GM18861 (cell line): ENCODE results near the gene ASIC1.
A peak's percentile ranks its signal among the peaks of the same experiment; 100 is the strongest.
"Not testable (repeated sequence)": the region's sequence is repeated elsewhere in the genome, so short reads cannot be mapped to it uniquely, and the experiment has no call there.

Source experiments
- ATAC-seq: cut with Tn5 transposase; IDR thresholded peaks from one replicate; pipeline ENCODE4 v1.9.1; 2021; ENCODE audit not compliant: unreplicated experiment

Gene ASIC1

GRCh38 chr12:50057000-50057841, at the start of gene ASIC1:
Gene ASIC1 (plus strand): TSS chr12:50057596. CDS start chr12:50058767, 1,171 bp downstream.
- ATAC-seq = no peak

- ATAC-seq = no peak
These were observed 43.8 kb upstream of the ASIC1 start for GRCh38 chr12:50013361-50014147.

- no peak for ATAC-seq
These were observed 43.1 kb upstream of the ASIC1 start for GRCh38 chr12:50014342-50014741.

GRCh38 chr12:50016501-50017475, 40.6 kb upstream of the ASIC1 start:
- no peak for ATAC-seq

- no peak for ATAC-seq
These were observed 39.8 kb upstream of the ASIC1 start for GRCh38 chr12:50017641-50018040.

- no peak for ATAC-seq
These were observed 39.2 kb upstream of the ASIC1 start for GRCh38 chr12:50018154-50018553.

- ATAC-seq = no peak
These were observed 38.4 kb upstream of the ASIC1 start for GRCh38 chr12:50018968-50019367.

- ATAC-seq = no peak
These were observed 37.9 kb upstream of the ASIC1 start for GRCh38 chr12:50019524-50019923.

- no peak for ATAC-seq
These were observed 36.4 kb upstream of the ASIC1 start for GRCh38 chr12:50021031-50021430.

- ATAC-seq = no peak
These were observed 34.5 kb upstream of the ASIC1 start for GRCh38 chr12:50022903-50023302.

- ATAC-seq = no peak
These were observed 33.2 kb upstream of the ASIC1 start for GRCh38 chr12:50024227-50024626.

- no peak for ATAC-seq
These were observed 32.6 kb upstream of the ASIC1 start for GRCh38 chr12:50024805-50025186.

- peak; percentile 94 for ATAC-seq
These were observed 32.0 kb upstream of the ASIC1 start, which contains the start of gene RACGAP1 for GRCh38 chr12:50025187-50026059. Gene RACGAP1 (minus strand): TSS chr12:50025494. CDS start chr12:50016715, 8,779 bp downstream.

GRCh38 chr12:50026691-50027090, 30.7 kb upstream of the ASIC1 start:
- no peak for ATAC-seq

- ATAC-seq = not testable (repeated sequence)
These were observed 26.9 kb upstream of the ASIC1 start for GRCh38 chr12:50030449-50030848.

GRCh38 chr12:50032515-50032853, 24.9 kb upstream of the ASIC1 start:
- no peak for ATAC-seq

GRCh38 chr12:50032854-50033581, 24.4 kb upstream of the ASIC1 start:
- no peak for ATAC-seq

GRCh38 chr12:50038336-50038735, 19.1 kb upstream of the ASIC1 start:
- ATAC-seq = no peak

GRCh38 chr12:50039151-50039835, 18.1 kb upstream of the ASIC1 start:
- ATAC-seq = no peak
